Hepatocyte (in vitro differentiated cells): ENCODE results near the gene EEF2K. TPM values are rescaled to one million over a fixed set of nuclear protein-coding genes. Genes with fewer than 3 reads are reported as not detected.

Source experiments
- DNase-seq: peaks from one replicate; pipeline ENCODE4 v3.0.0-alpha.2; 2016; ENCODE audit warnings: low spot score
- H2AFZ ChIP-seq: fragments of 200-600 bp; sonication (generic); 2 replicates; pipeline ENCODE4 v1.6.0; 2016; ENCODE audit warnings: antibody characterized with exemption, mild to moderate bottlenecking
- H3K27ac ChIP-seq: fragments of 200-600 bp; sonication (generic); 2 replicates; pipeline ENCODE4 v1.5.1; 2016; ENCODE audit warnings: mild to moderate bottlenecking
- H3K27me3 ChIP-seq: fragments of 200-600 bp; sonication (generic); 2 replicates; pipeline ENCODE4 v1.6.1; 2016
- H3K36me3 ChIP-seq: fragments of 200-600 bp; sonication (generic); replicated peaks from 2 replicates; pipeline ENCODE4 v1.5.1; 2016; ENCODE audit warnings: low read depth; ENCODE audit not compliant: insufficient read depth
- H3K4me1 ChIP-seq: fragments of 200-600 bp; sonication (generic); 2 replicates; pipeline ENCODE4 v1.5.1; 2016; ENCODE audit warnings: mild to moderate bottlenecking, moderate library complexity; ENCODE audit not compliant: insufficient read depth
- H3K4me2 ChIP-seq: fragments of 200-600 bp; sonication (generic); 2 replicates; pipeline ENCODE4 v1.6.0; 2016
- H3K4me3 ChIP-seq: fragments of 200-600 bp; sonication (generic); 2 replicates; pipeline ENCODE4 v1.5.1; 2016; ENCODE audit warnings: mild to moderate bottlenecking
- H3K79me2 ChIP-seq: fragments of 200-600 bp; sonication (generic); 2 replicates; pipeline ENCODE4 v1.6.0; 2017; ENCODE audit warnings: mild to moderate bottlenecking
- H3K9me2 ChIP-seq: fragments of 200-600 bp; sonication (generic); replicated peaks from 2 replicates; pipeline ENCODE4 v1.6.0; 2017; ENCODE audit warnings: mild to moderate bottlenecking; ENCODE audit not compliant: insufficient read depth
- H3K9me3 ChIP-seq: fragments of 200-600 bp; sonication (generic); 2 replicates; pipeline ENCODE4 v1.5.1; 2016; ENCODE audit warnings: low read depth, mild to moderate bottlenecking
- H4K20me1 ChIP-seq: fragments of 200-600 bp; sonication (generic); 2 replicates; pipeline ENCODE4 v1.6.0; 2016; ENCODE audit warnings: mild to moderate bottlenecking; ENCODE audit not compliant: insufficient read depth, poor library complexity, severe bottlenecking
- CTCF ChIP-seq: fragments of 200-600 bp; sonication (generic); IDR thresholded peaks from 2 replicates; pipeline ENCODE4 v1.5.1; 2016; ENCODE audit warnings: antibody characterized with exemption, mild to moderate bottlenecking; ENCODE audit not compliant: poor library complexity
- EZH2 ChIP-seq: fragments of 200-600 bp; sonication (generic); IDR thresholded peaks from 2 replicates; pipeline ENCODE4 v1.6.1; 2016; ENCODE audit warnings: antibody characterized with exemption, mild to moderate bottlenecking, borderline replicate concordance
- EZH2phosphoT487 ChIP-seq: fragments of 200-600 bp; sonication (generic); IDR thresholded peaks from one replicate; pipeline ENCODE4 v1.6.1; 2018; ENCODE audit warnings: antibody characterized with exemption, mild to moderate bottlenecking, low read depth, moderate library complexity; ENCODE audit not compliant: unreplicated experiment, severe bottlenecking
- WGBS: methylation state at CpG from one replicate; pipeline ENCODE4 v1.1.6; 2016; ENCODE audit warnings: low lambda C conversion rate; ENCODE audit errors: missing lambda C conversion rate; 5-methylcytosine and 5-hydroxymethylcytosine counted together
- polyA plus RNA-seq: library from polyadenylated mRNA; unstranded; fragments of >200 nt; fragmentation: Nextera tagmentation; extraction: Ambion mirVana; gene quantifications from 2 replicates; pipeline ENCODE4 v1.2.1, GENCODE V29; 2016
- total RNA-seq: library from RNA; depleted of rRNA; stranded (reverse); fragments of >200 nt; gene quantifications from 2 replicates; pipeline ENCODE4 v1.2.3, GENCODE V29; 2014

EEF2K gene
- total and polyA plus RNA-seq, 2 experiments from 2014 or later: 7.9 to 15.1 TPM

GRCh38 chr16:22307838-22308237 lies 101.8 kb downstream of the EEF2K start:
- Histone ChIP-seq H2AFZ (no peak overlapping the region), H3K4me1 (no peaks in the 10 kb centered on the region), H3K27me3 (no peaks in the 10 kb centered on the region), H3K4me3 (no peak overlapping the region), H3K79me2 (peaks cover 13% of the 10 kb centered on the region), H4K20me1 (peaks cover 7% of the 10 kb centered on the region), H3K36me3 (no peaks in the 10 kb centered on the region), H3K9me3 (no peaks in the 10 kb centered on the region), H3K4me2 (no peak overlapping the region), H3K27ac (no peak overlapping the region), H3K9me2 (no peaks in the 10 kb centered on the region)
- no peak for DNase-seq
- TF ChIP-seq EZH2 (no peak), CTCF (no peak), EZH2phosphoT487 (no peak)
- 99% methylated on average over 10 of the region's 10 CpGs for WGBS

GRCh38 chr16:22308824-22309520 lies 102.9 kb downstream of the EEF2K start:
- TF ChIP-seq EZH2phosphoT487: no peak
- no peaks in the 10 kb centered on the region for H3K9me2 ChIP-seq
- no peak overlapping the region for H3K4me2 ChIP-seq
- no peak overlapping the region for H2AFZ ChIP-seq
- WGBS: 98% methylated on average over 24 of the region's 24 CpGs
- DNase-seq: no peak
- peaks cover 5% of the 10 kb centered on the region for H4K20me1 ChIP-seq
- H3K27me3 ChIP-seq: no peaks in the 10 kb centered on the region
- no peaks in the 10 kb centered on the region for H3K9me3 ChIP-seq
- no peak overlapping the region for H3K4me3 ChIP-seq
- H3K36me3 ChIP-seq: no peaks in the 10 kb centered on the region
- H3K4me1 ChIP-seq: no peaks in the 10 kb centered on the region
- H3K27ac ChIP-seq: no peak overlapping the region
- peaks cover 7% of the 10 kb centered on the region for H3K79me2 ChIP-seq

GRCh38 chr16:22311520-22311919 lies 105.4 kb downstream of the EEF2K start:
- no peak overlapping the region for H2AFZ ChIP-seq
- H3K4me1 ChIP-seq: no peaks in the 10 kb centered on the region
- no peak overlapping the region for H3K27ac ChIP-seq
- DNase-seq: no peak
- H4K20me1 ChIP-seq: no peaks in the 10 kb centered on the region
- no peaks in the 10 kb centered on the region for H3K27me3 ChIP-seq
- H3K36me3 ChIP-seq: no peaks in the 10 kb centered on the region
- H3K9me3 ChIP-seq: no peaks in the 10 kb centered on the region
- H3K9me2 ChIP-seq: no peaks in the 10 kb centered on the region
- no peak for TF ChIP-seq EZH2
- no peak for TF ChIP-seq CTCF
- TF ChIP-seq EZH2phosphoT487: no peak
- 91% methylated on average over 4 of the region's 4 CpGs for WGBS
- H3K79me2 ChIP-seq: no peaks in the 10 kb centered on the region
- no peak overlapping the region for H3K4me3 ChIP-seq
- no peak overlapping the region for H3K4me2 ChIP-seq

- H2AFZ ChIP-seq: no peak overlapping the region
- no peaks in the 10 kb centered on the region for H3K27me3 ChIP-seq
- no peaks in the 10 kb centered on the region for H3K79me2 ChIP-seq
- TF ChIP-seq CTCF: no peak
- TF ChIP-seq EZH2phosphoT487: no peak
- no peak for TF ChIP-seq EZH2
- no peak overlapping the region for H3K4me2 ChIP-seq
- H3K27ac ChIP-seq: no peak overlapping the region
- H3K4me1 ChIP-seq: no peaks in the 10 kb centered on the region
- no peak for DNase-seq
- no peak overlapping the region for H3K4me3 ChIP-seq
- H4K20me1 ChIP-seq: no peaks in the 10 kb centered on the region
- H3K36me3 ChIP-seq: no peaks in the 10 kb centered on the region
- 90% methylated on average over 23 of the region's 23 CpGs for WGBS
- no peaks in the 10 kb centered on the region for H3K9me3 ChIP-seq
- no peaks in the 10 kb centered on the region for H3K9me2 ChIP-seq
Observed at GRCh38 chr16:22312897-22313781, 107.1 kb downstream of the EEF2K start.
